Measurements from ENCODE around the gene ATP9A. TPM values are rescaled to one million over a fixed set of nuclear protein-coding genes. Genes with fewer than 3 reads are reported as not detected.

The ATP9A gene
- total RNA-seq, 2 experiments from 2014 or later, result 0.05 TPM; not detected in 1

- ATAC-seq, result no peak
- no peak overlapping the region for H3K4me3 Mint-ChIP-seq
- H3K27ac Mint-ChIP-seq, result no peak overlapping the region
- peaks cover 8% of the 10 kb centered on the region for H3K4me1 Mint-ChIP-seq (ENCODE audit: low read depth)
- POLR2A ChIA-PET, result no interaction called here
- CTCF ChIA-PET, result no interaction called here
- H3K36me3 Mint-ChIP-seq (ENCODE audit: low read depth), result no peaks in the 10 kb centered on the region
- peaks cover 30% of the 10 kb centered on the region for H3K27me3 Mint-ChIP-seq (ENCODE audit: low read depth)
- no peaks in the 10 kb centered on the region for H3K9me3 Mint-ChIP-seq (ENCODE audit: insufficient read depth)
- DNase-seq, result no peak
Observed at GRCh38 chr20:51549474-51549873, 218.7 kb downstream of the ATP9A start.

- no peak overlapping the region for H3K27ac Mint-ChIP-seq
- no peak overlapping the region for H3K4me3 Mint-ChIP-seq
- CTCF ChIA-PET, result interaction anchor here (0.9 kb wide), 1 partner anchor 175 kb away, joined by 3 read pairs; no protein-coding TSS in a partner anchor
Observed at GRCh38 chr20:51547951-51548350, 220.2 kb downstream of the ATP9A start.

More at GRCh38 chr20:51547951-51548350, 220.2 kb downstream of the ATP9A start:
- DNase-seq (no peak), ATAC-seq (no peak)
- Mint-ChIP-seq H3K9me3 (ENCODE audit: insufficient read depth) (no peaks in the 10 kb centered on the region), H3K4me1 (ENCODE audit: low read depth) (peaks cover 8% of the 10 kb centered on the region), H3K36me3 (ENCODE audit: low read depth) (no peaks in the 10 kb centered on the region), H3K27me3 (ENCODE audit: low read depth) (peaks cover 27% of the 10 kb centered on the region)
- POLR2A ChIA-PET, result no interaction called here

Other genes with a start within 250 kb of the ATP9A start
- gene NFATC2, start 225.7 kb downstream of the ATP9A start, total RNA-seq, result 10 to 100 TPM; 53.5 to 55.8 TPM
- not detected for gene SALL4, start 34.1 kb upstream of the ATP9A start, total RNA-seq